Right ventricle myocardium superior (tissue), 1 donor: ENCODE measurements around the gene CPNE2. TPM values are rescaled to one million over a fixed set of nuclear protein-coding genes. Genes with fewer than 3 reads are reported as not detected.
"Not testable (repeated sequence)": the region's sequence is repeated elsewhere in the genome, so short reads cannot be mapped to it uniquely, and the experiment has no call there.

Source experiments
- ATAC-seq: fragments of 200-7000 bp; cut with Tn5 transposase; one replicate; pipeline ENCODE4 v1.9.1; 2020; ENCODE audit warnings: mild to moderate bottlenecking; ENCODE audit not compliant: poor library complexity
- DNase-seq: peaks from one replicate; pipeline ENCODE4 v3.0.0-alpha.2; 2020
- intact Hi-C: fragments of 100-400 bp; cut with DNase I; formaldehyde crosslinking; loops from one replicate; pipeline ENCODE4 v1.11.2; 2022
- long read RNA-seq: library from polyadenylated mRNA; unstranded; transcript quantifications from one replicate; pipeline ENCODE4 v2.0.0, GENCODE V29; 2021
- total RNA-seq: library from RNA; stranded (reverse); fragmentation: NEBNext Ultra II Directional; extraction: Animal tissue kit (Norgen Biotek cat#: 25700); gene quantifications from one replicate; pipeline ENCODE4 v1.2.1, GENCODE V29; 2021
- donor health status: DM: no; HTN: yes; CAD: no; lungs with severe emphysema.

CPNE2 gene
- 13.3 TPM for total RNA-seq
- long read RNA-seq, transcript CPNE2-201 (16 exons, 2,645 nt), result major isoform, 56 of 64 reads
- long read RNA-seq, partial matches to known transcripts, result 0 of 64 reads
- long read RNA-seq, other reads (novel, unspliced or antisense), result 7 of 64 reads

GRCh38 chr16:57091975-57092785 is at the start of gene CPNE2:
Gene CPNE2, plus strand, starts transcription at chr16:57092583. Its CDS starts 18,160 bp downstream, at chr16:57110743.
- intact Hi-C loops, result no loop called here
- DNase-seq (peak; percentile 77), ATAC-seq (peak; percentile 88)

- intact Hi-C loops, result loop anchor here (5.0 kb wide), 1 partner anchor 76 kb away; no protein-coding TSS in a partner anchor
- DNase-seq, result no peak
- ATAC-seq, result no peak
Observed at GRCh38 chr16:57043248-57043647, 49.1 kb upstream of the CPNE2 start.

- ATAC-seq (no peak), DNase-seq (no peak)
- intact Hi-C loops, result loop anchor here (5.0 kb wide), 2 partner anchors 78 to 178 kb away; partner anchors contain the start of gene SLC12A3
Observed at GRCh38 chr16:57044931-57045693, 47.3 kb upstream of the CPNE2 start.

DNA sequence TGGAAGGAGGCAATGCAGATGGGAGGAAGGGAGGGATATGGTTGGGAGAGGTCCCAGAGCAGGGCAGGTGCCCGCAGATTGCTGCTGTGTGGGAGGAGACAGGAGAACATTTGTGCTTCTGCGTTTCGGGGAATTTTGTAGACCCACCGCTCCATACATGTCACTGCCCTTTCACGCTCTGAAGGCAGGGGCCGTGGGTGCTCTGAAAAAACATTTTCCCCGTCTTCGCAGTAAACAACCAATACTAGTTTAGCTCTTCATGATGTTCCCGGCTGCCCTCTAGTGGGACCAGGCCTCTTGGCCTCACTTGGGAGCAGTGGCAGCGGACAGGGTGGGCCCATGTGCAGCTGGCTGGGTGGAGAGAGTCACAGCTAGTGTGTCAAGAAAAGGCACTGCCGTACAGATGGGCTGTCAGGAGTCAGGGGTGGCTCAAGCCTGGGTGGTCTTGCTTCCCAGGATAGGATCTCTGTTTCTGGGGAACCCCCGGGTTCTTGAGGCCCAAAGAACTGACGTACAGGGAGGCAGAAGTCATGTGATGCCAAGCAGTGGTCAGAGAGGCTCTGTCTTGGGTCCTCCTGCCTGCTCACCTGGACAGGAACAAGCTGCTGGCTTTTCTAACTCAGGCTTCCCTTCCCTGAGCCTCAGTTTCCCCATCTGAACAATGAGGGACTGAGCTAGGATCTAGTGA is 46.5 kb upstream of the CPNE2 start:
- ATAC-seq (peak; percentile 90), DNase-seq (peak; percentile 86)
- intact Hi-C loops, result loop anchor here (5.0 kb wide), 1 partner anchor 179 kb away; the partner anchor contains the start of gene SLC12A3

- ATAC-seq, result no peak
- intact Hi-C loops, result loop anchor here (5.0 kb wide), 1 partner anchor 181 kb away; the partner anchor contains the start of gene SLC12A3
- no peak for DNase-seq
Observed at GRCh38 chr16:57048095-57048494, 44.3 kb upstream of the CPNE2 start.

DNA sequence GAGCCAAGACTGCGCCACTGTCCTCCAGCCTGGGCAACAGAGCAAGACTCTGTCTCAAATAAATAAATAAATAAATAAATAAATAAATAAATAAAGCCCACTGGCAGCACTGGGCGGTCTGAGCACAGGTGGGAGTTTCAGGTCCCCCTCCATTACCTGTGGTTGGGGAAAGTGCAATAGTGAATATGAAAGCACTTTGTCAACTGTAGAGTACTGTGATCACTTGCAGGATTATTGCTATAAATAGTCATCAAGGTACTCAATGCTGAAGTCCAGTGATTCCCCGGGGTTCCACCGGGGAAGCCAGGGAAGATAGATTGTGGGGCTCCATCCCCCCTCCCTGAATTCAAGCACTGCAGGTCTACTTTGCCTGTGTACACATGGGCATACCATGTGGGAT is 42.7 kb upstream of the CPNE2 start:
- intact Hi-C loops, result loop anchor here (5.0 kb wide), 1 partner anchor 182 kb away; the partner anchor contains the start of gene SLC12A3
- DNase-seq, result no peak
- no peak for ATAC-seq

GRCh38 chr16:57051696-57052228 is 40.6 kb upstream of the CPNE2 start:
- ATAC-seq (no peak), DNase-seq (no peak)
- intact Hi-C loops, result no loop called here

DNA sequence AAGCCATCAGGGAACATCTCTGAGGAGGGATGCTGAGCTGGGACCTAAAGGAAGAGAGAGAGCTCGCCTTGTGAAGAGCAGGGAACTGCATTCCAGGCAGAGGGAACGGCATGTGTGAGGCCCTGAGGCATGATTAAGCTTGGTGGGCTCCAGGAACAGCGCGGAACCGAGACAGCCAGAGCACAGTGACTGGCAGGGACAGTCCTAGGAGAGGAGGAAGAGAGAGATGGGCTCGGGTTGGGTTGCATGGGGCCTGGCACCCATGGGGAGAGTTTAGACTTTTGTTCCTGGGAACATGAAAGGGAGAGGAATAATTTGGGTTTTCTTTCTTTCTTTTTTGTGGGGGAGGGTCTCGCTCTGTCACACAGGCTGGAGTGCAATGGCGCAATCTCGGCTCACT is 39.2 kb upstream of the CPNE2 start:
- ATAC-seq (no peak), DNase-seq (no peak)
- intact Hi-C loops, result no loop called here

DNA sequence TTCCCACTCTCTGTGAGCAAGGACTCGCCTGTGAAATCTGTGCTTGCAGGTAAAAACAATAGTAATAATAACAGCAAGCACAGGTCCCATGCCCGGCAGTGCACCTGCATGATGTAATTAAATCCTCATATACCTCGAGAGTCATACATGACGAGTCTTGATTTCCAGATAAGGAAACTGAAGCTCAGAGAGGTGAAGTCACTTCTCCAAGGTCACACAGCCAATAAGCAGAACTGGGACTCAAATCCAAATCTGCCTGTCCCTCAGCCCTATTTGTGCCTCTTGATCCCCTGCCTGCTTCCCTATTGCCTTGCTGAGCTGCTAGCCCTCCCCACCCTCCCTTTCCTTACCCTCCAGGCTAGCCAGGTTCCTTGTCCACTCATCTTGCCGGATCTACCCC is 38.0 kb upstream of the CPNE2 start:
- DNase-seq (no peak), ATAC-seq (no peak)
- intact Hi-C loops, result no loop called here

DNA sequence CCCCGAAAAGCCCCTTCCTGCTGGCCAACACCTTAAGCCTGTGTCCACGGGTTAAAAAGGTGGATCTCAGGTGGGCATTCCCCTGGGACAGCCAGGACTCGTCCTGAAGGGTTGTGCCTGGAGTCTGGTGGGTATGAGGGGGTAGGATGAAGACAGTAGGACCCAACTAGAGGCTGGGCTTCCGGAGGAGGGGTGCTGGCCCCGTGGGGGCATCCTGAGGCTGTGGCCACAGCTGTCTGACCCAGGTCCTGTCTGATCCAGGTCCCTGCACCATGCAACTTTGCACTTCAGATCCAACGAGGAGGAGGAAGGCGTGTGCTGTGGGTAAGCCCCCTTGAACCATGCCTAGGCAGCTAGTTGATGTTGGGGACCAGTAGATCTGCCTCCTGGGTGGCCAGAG is 37.6 kb upstream of the CPNE2 start:
- intact Hi-C loops, result no loop called here
- ATAC-seq (no peak), DNase-seq (no peak)

DNA sequence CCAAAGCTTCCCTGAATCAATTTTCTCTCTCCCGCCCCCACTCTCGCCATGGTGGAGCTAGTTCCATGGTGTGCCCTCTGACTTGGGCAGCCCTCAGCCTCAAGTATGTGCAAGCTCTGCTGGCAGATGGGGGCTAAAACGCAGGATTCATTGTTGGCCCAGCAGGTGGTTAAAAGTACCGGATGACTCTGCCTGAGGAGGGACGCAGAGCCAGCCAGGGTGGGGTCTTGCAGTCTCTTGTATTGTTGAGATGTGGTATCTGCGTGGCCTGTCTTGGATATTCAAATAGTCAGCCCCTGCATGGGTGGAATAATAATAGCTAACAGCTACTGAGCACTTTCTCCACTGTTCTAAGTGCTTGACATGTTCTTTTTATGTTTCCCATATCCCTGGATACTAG is 36.7 kb upstream of the CPNE2 start:
- DNase-seq (no peak), ATAC-seq (no peak)
- intact Hi-C loops, result no loop called here

DNA sequence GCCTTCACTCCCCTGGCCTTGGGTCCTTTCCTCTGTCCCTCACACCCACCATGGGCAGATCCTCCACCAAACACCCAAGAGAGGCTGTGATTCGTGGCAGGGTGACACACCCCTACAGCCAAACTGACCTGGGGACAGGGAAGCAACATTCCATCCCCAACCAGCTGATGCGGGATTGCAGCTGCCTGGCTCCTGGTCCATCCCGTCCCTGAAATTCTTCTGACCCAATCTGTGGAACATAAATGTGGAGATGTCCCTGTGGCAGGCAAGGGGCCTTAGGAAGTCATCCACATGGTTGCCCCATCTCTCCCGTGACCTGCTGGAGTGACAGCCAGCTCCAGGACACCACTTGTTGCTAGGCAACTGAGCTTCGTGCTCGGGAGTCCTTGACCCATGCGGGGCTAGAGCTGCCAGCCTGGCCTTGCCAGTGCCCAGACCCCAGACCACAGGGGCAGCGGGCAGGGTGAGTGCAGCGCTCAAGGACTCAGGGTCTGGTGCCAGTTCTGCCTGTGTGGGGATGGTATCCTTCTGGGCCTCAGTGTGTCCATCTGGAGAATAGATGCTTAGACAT is 34.0 kb upstream of the CPNE2 start:
- ATAC-seq, result no peak
- DNase-seq, result no peak
- intact Hi-C loops, result no loop called here

GRCh38 chr16:57060323-57061083 is 31.9 kb upstream of the CPNE2 start:
- DNase-seq (no peak), ATAC-seq (peak; percentile 26)
- intact Hi-C loops, result no loop called here

DNA sequence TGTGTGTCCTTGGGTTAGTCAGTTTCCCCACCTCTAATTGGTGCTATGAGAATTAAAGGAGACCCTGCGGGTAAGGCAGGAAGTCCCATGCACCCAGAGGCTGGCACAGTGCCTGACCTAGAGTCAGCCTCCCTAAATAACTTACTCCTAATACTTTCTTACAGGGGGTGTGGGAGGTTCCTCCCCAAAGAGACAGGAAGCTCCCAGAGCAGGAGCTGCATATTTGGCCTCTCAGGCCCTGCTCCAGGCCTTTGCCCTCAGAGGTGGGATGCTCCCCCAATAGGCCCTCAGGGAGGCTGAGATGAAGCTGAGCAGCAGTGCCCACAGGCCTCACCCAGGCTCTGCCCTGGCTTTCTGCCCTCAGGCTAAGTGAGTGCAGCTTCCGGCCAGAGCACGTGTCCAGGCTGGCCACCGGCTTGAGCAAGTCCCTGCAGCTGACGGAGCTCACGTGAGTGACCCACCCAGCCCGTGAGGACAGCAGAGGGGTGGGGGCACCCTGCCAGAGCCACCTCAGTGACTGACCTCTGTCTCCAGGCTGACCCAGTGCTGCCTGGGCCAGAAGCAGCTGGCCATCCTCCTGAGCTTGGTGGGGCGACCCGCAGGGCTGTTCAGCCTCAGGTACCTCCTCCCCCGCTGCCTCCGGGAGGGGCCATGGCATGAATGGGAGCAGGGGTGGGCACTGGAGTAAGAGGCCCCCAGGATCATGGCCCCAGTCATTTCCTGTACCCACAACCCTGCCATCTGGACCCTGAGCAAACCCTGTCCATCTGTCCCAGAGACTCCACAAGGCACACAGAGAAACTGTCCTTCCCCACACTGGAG is 31.1 kb upstream of the CPNE2 start:
- peak; percentile 93 for ATAC-seq
- intact Hi-C loops, result no loop called here
- peak; percentile 84 for DNase-seq

DNA sequence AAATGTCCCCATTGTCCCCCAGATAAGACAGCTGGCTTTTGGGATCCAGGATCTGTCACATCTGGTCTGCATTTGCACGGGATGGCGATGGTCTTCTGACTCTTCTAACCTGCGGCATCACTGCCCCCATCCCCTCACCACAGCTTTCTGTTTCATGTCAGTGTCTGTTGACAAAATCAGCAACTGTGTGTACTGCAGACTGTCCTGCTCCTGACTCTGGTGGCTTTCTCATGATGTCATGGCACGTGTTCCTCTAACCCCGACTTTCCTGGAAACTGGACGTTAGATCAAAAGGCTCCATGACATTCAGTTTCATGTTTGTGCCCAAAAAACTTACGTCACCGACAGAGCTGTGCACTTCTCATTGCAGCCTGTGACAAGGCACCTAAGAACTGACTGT is 30.1 kb upstream of the CPNE2 start:
- ATAC-seq (no peak), DNase-seq (no peak)
- intact Hi-C loops, result no loop called here

DNA sequence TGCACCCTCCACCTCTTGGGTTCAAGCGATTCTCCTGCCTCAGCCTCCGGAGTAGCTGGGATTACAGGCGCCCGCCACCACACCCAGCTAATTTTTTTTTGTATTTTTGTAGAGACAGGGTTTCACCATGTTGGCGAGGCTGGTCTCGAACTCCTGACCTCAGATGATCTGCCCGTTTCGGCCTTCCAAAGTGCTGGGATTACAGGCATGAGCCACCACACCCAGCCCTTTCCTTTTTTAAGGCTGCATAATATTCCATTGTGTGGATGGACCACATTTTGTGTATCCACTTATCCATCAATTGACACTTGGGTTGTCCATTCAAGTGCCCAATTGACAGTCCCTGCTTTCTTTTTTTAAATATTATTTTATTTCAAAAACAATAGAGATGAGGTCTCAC is 29.2 kb upstream of the CPNE2 start:
- DNase-seq, ATAC-seq, intact Hi-C loops: not testable (repeated sequence)

DNA sequence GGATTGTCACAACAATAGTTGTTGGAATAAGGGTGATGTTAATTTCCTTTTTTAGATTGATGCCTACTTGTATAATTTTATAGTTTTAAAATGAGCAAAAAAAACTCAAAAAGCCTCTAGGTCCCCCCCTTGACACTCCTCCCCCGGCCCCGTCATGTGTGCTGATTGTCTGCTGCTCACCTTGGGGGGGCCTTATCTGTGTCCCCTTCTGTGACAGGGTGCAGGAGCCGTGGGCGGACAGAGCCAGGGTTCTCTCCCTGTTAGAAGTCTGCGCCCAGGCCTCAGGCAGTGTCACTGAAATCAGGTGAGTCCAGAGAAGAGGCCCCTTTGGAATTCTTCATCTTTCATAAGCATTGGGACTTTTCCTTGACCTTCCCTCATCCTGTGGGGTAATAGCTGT is 27.4 kb upstream of the CPNE2 start:
- intact Hi-C loops, result no loop called here
- DNase-seq, result no peak
- ATAC-seq, result no peak
